Astrocyte (in vitro differentiated cells and primary cell): ENCODE data around the gene CIAO3.

Source experiments
- EZH2 ChIP-seq: IDR thresholded peaks from 2 replicates; pipeline ENCODE4 v1.6.1; 2012; ENCODE audit warnings: mild to moderate bottlenecking, low read length, inconsistent platforms; ENCODE audit not compliant: insufficient read depth
- TF ChIP-seq, protein P1 (sequence below): IDR thresholded peaks from 2 replicates; pipeline ENCODE4 v1.5.1; 2011; ENCODE audit warnings: low read depth, mild to moderate bottlenecking, inconsistent platforms, low read length, moderate library complexity; ENCODE audit not compliant: insufficient read depth

DNA sequence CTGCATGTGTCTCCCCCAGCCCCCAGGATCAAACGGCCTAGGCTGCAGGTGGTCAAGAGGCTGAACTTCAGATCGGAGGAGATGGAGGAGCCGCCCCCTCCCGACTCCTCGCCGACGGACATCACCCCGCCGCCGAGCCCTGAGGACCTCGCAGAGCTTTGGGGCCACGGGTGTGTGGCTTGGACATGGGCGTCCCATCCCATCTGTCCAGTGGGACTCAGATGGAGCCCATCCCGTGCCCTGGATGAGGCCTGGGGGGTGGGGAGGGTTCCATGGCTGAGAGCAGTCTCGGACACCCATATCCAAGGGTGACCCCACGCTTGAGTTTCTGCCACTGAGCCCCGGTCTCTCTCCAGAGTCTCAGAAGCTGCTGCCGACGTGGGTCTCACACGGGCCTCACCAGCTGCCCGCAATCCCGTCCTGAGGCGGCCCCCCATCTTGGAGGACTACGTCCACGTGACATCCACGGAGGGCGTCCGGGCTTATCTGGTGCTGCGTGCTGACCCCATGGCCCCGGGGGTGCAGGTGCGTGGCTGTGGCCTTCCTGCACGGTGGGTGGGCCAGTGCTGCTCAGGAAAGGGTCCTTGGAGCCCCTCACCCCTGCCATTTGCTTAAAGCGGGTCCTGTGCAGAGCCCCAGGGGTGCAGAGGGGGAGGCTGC lies 48.5 kb upstream of the CIAO3 start:
- TF ChIP-seq, protein P1, sequence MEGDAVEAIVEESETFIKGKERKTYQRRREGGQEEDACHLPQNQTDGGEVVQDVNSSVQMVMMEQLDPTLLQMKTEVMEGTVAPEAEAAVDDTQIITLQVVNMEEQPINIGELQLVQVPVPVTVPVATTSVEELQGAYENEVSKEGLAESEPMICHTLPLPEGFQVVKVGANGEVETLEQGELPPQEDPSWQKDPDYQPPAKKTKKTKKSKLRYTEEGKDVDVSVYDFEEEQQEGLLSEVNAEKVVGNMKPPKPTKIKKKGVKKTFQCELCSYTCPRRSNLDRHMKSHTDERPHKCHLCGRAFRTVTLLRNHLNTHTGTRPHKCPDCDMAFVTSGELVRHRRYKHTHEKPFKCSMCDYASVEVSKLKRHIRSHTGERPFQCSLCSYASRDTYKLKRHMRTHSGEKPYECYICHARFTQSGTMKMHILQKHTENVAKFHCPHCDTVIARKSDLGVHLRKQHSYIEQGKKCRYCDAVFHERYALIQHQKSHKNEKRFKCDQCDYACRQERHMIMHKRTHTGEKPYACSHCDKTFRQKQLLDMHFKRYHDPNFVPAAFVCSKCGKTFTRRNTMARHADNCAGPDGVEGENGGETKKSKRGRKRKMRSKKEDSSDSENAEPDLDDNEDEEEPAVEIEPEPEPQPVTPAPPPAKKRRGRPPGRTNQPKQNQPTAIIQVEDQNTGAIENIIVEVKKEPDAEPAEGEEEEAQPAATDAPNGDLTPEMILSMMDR = no peak
- TF ChIP-seq EZH2 = no peak
